ENCODE data around the gene NDFIP2.
A peak's percentile ranks its signal among the peaks of the same experiment; 100 is the strongest.

NDFIP2 gene

GRCh38 chr13:79459906-79460305 lies 21.0 kb upstream of the NDFIP2 start:
- DNase-seq (ENCODE audit: low read depth) = no peak

GRCh38 chr13:79462895-79463294 lies 18.1 kb upstream of the NDFIP2 start:
- DNase-seq (ENCODE audit: low read depth) = no peak

- no peak for DNase-seq (ENCODE audit: low read depth)
These were observed 17.4 kb upstream of the NDFIP2 start for GRCh38 chr13:79463604-79464003.

GRCh38 chr13:79466872-79467271 lies 14.1 kb upstream of the NDFIP2 start:
- no peak for DNase-seq (ENCODE audit: low read depth)

- DNase-seq (ENCODE audit: low read depth) = no peak
These were observed 12.6 kb upstream of the NDFIP2 start for GRCh38 chr13:79468402-79468801.

GRCh38 chr13:79468819-79469218 lies 12.1 kb upstream of the NDFIP2 start:
- DNase-seq (ENCODE audit: low read depth) = no peak

- DNase-seq (ENCODE audit: low read depth) = no peak
These were observed 11.3 kb upstream of the NDFIP2 start for GRCh38 chr13:79469608-79470007.

- DNase-seq (ENCODE audit: low read depth) = no peak
These were observed 10.3 kb upstream of the NDFIP2 start for GRCh38 chr13:79470666-79471065.

GRCh38 chr13:79475569-79475968 lies 5.4 kb upstream of the NDFIP2 start:
- no peak for DNase-seq (ENCODE audit: low read depth)

GRCh38 chr13:79477968-79478367 lies 3.0 kb upstream of the NDFIP2 start:
- no peak for DNase-seq (ENCODE audit: low read depth)

- no peak for DNase-seq (ENCODE audit: low read depth)
These were observed 1.1 kb upstream of the NDFIP2 start for GRCh38 chr13:79479882-79480281.

GRCh38 chr13:79481685-79482052 lies 714 bp downstream of the NDFIP2 start:
- peak; percentile 52 for DNase-seq (ENCODE audit: low read depth)

- DNase-seq (ENCODE audit: low read depth) = no peak
These were observed 1.5 kb downstream of the NDFIP2 start for GRCh38 chr13:79482281-79482970.

- no peak for DNase-seq (ENCODE audit: low read depth)
These were observed 2.2 kb downstream of the NDFIP2 start for GRCh38 chr13:79483086-79483706.

- no peak for DNase-seq (ENCODE audit: low read depth)
These were observed 4.3 kb downstream of the NDFIP2 start for GRCh38 chr13:79485014-79485811.

GRCh38 chr13:79486433-79487188 lies 5.7 kb downstream of the NDFIP2 start:
- DNase-seq (ENCODE audit: low read depth) = no peak

GRCh38 chr13:79490326-79490725 lies 9.4 kb downstream of the NDFIP2 start:
- DNase-seq (ENCODE audit: low read depth) = no peak

GRCh38 chr13:79490824-79491223 lies 9.9 kb downstream of the NDFIP2 start:
- no peak for DNase-seq (ENCODE audit: low read depth)

- DNase-seq (ENCODE audit: low read depth) = no peak
These were observed 10.8 kb downstream of the NDFIP2 start for GRCh38 chr13:79491715-79492114.

- no peak for DNase-seq (ENCODE audit: low read depth)
These were observed 11.4 kb downstream of the NDFIP2 start for GRCh38 chr13:79492313-79492798.

GRCh38 chr13:79492918-79493594 lies 12.1 kb downstream of the NDFIP2 start:
- no peak for DNase-seq (ENCODE audit: low read depth)

GRCh38 chr13:79496188-79496587 lies 15.2 kb downstream of the NDFIP2 start:
- DNase-seq (ENCODE audit: low read depth) = no peak
